NCI-H2196 treated with DMSO at 0.1 percent for 48 hours (cell line): ENCODE data around the gene RAX2.
"Not testable (repeated sequence)": the region's sequence is repeated elsewhere in the genome, so short reads cannot be mapped to it uniquely, and the experiment has no call there.

Experiments
- DNase-seq: peaks from one replicate; lab custom pipeline; 2025; ENCODE audit not compliant: unreplicated experiment; lab: John Stamatoyannopoulos, UW

Gene RAX2

DNA sequence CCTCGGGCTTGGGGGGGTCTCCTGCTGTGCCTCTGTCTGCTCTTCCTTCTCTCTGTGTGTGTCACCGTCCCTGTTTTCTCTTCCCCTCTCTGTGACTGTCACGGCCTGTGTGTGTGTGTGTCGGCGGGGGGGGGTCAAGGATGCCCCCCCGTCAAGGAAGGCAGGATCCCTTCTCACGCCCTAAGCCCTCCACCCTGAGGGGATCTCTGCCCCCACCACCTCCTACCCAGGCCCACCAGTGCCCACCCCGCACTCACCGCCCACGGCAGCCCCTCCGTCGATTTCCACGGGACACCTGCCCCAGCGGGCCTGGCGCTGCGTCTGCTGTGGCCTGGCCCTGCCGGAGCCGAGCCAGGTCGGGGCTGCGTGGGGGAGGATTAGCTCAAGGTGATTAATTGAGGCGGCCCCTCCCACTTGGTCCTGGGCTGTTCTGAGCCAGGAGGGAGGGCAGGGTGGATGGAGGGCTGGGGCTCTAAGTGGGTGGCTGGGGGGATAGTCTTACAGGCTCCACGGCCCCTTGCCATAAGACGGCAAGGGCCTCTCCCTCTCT lies at the start of gene RAX2:
TSS of gene RAX2 (minus strand) at position 323 of the 550 bp plus-strand sequence. CDS start 486 bp downstream, outside the sequence.
- no peak for DNase-seq

DNA sequence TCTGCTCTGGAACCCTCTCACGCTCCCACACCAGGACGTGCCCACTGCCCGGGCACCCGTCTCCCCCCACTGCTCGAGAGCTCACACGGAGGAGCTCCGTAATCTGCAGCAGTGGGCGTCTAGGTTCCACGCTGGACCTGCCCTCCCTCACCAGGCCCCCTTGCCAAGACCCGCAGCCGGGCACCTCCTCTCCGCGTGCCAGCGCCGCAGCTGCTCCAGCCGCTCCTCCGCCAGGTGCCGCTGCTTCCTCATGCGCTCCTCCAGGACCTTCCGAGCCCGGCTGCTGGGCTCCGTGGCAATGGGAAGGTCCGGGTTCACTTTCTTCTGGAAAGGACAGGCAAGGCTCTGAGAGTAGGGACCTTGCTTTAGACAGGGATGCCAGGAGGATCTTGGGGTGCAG lies 49.1 kb upstream of the RAX2 start:
- no peak for DNase-seq

DNA sequence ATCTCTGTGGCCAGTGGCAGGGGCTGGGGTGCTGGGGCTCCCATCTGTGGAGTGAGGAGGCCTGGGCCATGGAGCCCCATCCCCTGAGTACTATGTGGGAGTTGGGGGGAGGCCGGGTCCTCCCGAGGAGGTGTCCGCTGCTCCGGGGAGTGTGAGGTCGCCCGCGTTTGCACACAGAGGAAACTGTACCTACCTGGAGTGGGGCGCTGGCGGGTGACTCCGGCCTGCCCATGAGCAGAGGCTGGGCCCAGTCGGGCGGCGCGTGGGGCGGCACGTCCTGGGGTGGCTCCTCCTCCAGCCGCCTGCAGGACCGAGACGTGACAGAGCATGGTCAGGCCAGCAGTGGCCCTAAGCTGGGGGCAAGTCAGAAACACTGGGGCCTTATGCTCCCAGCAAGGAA lies 48.0 kb upstream of the RAX2 start:
- DNase-seq, result no peak

DNA sequence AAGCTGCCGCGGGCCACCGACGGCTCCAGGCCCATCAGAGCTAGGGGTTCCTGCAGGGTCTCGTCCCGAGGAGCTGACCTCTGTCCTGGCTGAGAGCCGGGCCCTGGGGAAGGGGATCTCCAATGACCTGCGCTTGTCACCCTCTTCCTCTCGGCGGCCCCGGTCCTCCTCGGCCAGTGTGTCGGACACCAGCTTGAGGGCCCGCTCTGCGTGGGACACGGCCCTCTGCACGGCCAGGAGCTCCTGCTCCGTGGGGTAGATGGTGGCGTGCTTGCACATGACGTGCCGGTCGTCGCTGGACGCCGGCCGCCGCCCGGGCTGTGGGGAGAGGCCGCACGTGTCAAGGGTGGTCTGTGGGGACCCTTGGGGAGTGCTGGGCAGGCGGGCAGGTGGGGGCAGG lies 46.9 kb upstream of the RAX2 start:
- no peak for DNase-seq

DNA sequence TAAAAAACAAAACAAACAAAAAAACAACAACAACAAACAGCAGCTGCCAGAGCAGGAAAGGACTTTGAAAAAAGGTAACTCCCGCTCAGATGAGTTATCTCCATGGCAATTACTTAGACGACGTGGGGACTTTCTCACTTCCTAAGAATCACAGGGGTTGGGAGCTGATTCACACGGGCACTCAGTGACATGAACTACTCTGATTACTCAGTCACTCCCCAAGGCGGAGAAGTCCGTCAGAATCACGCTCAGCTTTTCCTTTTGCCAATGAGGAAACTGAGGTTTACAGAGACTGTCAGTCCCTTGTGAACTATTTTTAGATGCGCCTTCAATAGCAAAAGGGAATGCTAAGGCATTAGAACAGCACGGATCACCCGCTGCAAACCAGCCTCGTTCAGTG lies 46.4 kb upstream of the RAX2 start:
- DNase-seq, result no peak

DNA sequence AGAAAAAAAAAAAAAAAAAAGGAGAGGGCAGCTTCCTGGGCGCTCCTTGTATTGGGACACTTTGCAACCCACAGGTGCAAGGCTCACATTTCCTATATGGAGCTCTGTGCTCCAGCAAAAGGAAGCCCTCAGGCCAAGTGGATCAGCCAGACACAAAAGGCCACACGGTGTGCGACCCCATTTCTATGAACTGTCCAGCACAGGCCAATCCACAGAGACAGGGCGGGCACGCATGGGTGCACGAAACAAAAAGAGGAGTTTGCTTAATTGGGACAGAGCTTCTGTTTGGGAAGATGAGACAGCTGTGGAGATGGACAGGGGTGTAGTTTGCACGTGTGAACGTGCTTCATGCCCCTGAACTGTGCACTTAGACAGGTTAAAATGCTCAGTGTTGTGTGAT lies 45.7 kb upstream of the RAX2 start:
- DNase-seq, result no peak

DNA sequence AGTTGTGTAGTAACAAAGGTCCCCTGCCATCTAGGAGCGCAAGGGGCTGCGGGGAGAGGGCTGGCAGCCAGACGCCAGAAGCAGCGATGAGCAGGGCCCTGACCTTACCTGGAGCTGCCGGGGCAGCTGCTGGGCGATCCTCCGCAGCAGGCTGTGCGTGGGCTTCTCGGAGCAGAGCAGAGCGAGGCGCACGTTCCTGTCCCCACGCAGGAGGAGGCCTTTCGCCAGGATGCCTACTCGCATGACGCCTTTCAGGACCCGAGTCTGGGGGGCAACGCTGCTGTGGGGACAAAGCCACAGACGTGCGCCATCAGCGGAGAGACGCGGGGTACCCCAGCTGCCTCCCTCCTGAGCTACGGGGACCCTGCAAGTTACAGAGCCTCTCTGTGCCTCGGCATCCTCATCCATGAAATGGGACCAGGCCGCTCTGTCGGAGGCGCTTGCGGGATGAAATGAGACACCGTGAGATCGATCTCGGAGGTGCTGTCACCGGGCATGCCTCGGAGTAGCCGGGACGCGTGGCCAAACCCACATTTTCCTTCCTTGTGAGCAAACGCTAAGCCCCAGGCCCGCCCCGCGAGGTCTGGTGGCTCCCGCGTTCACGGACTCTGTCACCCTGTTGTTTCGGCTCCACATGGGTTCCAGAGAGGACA lies 44.7 kb upstream of the RAX2 start:
- no peak for DNase-seq

DNA sequence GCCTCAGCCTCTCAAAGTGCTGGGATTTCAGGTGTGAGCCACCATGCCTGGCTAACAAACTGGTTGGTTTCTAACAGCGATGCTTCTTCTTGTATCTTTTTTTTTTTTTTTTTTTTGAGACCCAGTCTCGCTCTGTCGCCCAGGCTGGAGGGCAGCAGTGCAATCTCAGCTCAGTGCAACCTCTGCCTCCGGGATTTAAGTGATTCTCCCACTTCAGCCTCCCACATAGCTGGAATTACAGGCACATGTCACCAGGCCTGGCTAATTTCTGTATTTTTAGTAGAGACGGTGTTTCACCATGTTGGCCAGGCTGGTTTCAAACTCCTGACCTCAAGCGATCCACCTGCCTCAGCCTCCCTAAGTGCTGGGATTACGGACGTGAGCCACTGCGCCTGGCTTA lies 44.1 kb upstream of the RAX2 start:
- not testable (repeated sequence) for DNase-seq

DNA sequence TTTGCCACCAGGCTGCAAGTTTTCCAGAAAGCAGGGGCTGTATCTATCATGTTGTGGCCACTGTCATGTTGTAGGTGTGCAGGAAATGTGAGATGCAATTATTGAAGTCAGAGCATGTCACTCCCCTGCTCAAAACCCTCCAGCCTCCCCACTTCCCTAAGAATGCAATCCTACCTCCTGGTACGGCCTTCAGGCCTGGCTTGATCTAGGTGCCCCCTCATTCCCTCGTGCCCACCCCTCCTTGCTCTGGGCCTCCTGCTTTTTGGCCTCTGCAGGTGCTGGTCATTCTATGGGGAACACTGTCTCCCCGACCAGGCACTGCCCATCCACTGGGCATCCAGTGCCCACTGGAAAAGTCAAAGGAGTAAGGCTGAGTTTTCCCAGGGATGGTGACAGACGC lies 42.6 kb upstream of the RAX2 start:
- DNase-seq, result no peak

DNA sequence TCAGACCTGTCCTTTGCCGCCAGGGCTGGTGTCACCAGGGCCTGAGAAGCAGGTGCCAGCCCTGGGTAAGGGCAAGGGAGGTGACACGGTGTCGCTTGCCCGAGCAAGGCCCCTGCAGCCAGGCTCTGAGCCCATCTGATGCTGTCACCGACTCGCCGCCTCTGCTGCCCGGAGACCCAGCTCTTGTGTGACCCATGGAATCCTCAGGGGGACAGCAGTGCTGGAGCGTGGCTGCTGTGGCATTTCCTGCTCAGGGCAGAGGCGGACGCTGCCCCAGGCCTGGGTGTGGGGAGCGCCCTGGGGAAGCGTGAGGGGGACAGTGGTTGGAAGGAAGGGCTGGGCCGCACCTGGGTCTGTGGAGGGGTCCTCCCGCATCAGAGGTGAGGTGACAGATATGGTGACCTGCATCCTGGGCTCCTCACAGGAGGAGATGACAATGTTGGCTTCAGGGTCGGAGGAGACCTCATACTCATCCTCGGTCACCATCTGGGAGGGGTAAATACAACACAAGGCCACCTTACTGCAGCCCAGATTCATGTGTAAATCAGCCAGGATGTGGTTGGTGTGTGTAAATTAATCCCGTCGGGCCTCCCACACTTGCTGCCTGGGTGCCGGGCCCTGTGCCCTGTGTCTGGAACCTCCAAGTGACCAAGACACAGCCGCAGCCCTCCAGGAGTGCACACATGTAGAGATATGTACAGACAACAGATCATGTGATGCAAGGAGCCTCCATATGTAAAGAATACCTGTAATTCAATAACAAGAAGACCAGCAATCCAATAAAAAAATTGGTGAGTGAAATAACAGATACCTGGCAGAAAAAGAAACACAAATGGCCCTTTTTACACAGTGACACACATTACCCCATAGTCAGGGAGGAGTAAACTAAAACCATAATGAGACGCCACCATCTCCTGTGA lies 41.7 kb upstream of the RAX2 start:
- no peak for DNase-seq

DNA sequence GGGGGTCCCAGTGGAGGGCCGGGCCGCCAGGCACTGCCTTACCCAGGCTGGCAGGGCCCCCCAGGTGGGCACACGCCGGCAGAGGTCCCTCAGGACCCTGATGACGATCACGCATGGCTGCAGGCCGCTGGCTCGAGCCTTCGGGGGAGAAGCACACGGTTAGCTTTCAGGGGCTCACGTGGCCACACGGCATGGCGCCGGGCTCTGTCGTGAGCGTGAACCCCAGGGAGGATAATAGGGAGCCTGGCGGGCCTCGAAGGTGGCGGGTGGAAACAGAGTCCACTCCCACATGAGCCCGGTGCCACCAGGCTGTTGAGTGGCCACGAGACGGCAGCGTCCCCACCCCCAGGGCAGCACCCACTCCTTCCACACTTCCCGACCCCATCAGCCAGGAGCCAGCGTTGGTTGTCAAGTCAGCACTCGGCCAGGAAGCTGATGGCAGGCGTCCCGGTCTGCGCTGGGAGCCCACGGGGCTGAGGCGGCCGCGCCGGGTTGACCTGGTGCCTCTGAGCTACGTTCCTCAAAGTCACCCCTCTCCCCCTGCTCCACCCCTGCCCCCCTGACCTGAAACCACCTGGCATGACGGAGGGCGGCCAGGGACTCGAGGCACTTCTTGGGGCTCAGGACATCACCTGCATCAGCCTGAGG lies 38.8 kb upstream of the RAX2 start:
- no peak for DNase-seq

DNA sequence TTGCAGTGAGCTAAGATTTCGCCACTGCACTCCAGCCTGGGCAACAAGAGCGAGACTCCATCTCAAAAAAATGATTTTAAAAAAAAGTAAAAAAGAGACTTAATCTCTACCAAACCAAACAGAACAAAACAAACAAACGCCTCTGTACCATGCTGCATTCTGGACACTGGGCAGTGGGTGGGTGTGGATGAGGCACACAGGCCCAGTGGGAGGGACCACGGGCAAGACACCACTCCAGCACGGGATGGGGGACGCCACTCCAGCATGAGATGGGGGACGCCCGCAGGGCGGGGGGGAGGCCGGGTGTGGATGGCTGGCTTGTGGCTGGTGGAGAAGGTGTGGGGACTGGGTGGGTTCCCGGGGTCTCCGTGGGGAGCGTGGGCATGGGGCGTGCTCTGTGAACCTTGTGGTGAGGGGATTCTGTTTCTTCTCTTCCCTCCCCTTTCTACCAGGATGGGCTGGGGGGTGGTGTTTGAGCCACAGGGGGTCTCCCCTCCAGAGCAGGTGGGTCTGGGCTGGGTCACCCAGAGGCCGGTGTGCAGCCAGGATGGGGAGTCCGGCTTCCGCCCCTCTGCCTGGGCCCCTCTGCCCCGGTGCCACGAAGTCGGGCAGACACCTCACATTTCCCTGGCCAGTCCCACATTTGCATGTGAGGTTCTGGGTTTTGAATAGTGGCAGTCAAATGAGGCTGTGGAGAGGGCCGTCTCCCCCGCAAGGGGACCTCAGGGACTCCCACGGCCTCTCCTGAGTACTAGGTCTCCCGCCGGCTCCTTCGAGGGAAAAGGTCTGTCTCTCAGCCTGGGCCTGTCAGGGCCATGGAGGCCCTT lies 38.1 kb upstream of the RAX2 start:
- DNase-seq, result no peak

DNA sequence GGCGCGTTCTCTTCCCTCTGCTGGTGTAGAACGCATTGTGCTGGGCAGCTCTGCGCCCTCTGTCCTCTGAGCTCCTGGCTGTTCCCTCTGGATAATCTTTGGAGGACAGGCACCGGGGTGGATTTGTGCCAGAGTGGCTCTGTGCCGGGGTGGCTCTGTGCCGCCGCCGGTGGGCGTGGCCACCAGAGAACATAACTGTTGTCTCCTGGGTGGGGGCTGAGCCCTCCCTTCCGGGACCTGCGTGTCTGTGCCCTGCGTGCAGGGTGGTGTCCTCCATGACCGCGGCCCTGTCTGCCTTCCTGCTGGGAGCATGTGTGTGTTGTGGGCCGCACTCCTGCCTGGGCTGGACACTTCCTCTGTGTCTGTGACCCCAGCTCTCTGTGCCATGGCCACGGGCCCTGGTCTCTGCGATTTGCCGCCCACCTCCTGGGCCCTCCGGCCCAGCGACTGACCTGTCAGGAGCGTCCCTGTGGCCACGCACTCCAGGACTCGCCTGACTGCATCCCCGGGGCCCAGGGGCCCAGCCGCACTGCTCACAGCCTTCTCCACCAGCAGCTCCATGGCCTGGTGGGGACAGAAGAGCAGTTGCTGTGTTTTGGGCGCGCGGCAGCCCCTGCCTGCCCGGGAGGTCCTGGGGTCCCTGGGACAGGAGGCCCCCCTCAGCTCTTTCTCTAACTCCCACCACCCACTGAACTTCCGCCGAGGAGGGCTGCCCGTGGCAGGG lies 36.6 kb upstream of the RAX2 start:
- DNase-seq, result no peak

DNA sequence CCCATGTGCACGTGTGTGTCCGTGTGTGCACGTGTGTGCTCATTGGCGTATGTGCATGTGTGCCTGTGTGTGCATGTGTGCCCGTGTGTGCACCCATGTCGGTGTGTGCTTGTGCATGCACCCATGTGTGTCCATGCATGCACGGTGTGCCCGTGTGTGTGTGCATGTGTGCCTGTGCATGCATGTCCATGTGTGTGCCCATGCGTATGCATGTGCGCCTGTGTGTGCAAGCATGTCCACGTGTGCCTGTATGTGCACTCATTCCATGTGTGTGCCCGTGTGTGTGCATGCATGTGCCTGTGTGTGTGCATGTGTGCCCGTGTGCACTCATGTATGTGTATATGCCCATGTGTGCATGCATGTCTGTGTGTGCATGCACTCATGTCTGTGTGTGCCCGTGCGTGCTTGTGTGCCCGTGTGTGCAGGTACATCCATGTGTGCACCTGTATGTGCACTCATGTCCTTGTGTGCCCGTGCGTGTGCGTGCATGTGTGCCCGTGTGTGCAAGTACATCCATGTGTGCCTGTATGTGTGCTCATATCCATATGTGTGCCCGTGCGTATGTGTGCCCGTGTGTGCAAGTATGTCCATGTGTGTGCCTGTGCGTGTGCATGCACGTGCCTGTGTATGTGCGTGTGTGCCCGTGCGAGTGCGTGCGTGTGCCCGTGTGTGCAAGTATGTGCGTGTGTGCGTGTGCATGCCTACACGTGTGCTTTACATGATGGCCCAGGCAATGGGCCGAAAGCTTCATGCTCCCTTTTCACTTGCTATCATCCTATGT lies 35.7 kb upstream of the RAX2 start:
- DNase-seq, result no peak

DNA sequence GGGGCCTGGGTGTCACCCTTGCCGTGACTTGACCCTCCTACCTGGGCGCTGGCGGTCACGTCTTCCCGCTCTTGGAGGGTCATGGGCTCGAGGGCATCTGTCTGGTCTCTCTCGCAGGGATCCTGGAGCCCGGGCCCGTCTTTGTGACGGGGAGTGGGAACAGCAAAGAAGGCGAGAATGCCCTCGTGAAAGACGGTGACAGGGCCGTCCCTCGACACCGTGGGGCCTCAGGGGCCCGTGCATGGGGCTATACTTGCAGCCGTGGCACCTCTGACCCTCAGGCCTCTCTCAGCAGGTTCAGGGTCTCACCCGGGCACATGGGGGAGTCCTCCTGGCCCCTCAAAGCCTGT lies 35.1 kb upstream of the RAX2 start:
- DNase-seq, result no peak

DNA sequence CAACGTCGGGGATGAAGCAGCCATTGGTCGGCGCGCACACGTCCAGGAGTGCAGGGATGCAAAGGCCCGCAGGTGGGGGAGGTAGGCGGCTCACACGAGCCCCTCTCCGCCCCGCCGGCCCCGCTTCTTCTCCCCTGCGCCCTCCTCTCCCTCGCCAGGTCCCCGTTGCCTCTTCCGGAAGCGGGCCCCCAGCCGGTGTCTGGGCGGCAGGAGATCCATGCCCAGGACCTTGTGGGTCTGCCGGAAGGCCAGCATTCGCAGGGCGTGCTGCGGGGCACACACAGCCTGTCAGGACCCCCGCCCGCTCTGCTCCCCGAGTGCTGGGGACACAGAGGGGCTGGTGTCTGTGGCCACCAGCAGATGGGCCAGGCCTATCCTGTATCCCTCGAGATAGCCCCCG lies 33.8 kb upstream of the RAX2 start:
- no peak for DNase-seq

DNA sequence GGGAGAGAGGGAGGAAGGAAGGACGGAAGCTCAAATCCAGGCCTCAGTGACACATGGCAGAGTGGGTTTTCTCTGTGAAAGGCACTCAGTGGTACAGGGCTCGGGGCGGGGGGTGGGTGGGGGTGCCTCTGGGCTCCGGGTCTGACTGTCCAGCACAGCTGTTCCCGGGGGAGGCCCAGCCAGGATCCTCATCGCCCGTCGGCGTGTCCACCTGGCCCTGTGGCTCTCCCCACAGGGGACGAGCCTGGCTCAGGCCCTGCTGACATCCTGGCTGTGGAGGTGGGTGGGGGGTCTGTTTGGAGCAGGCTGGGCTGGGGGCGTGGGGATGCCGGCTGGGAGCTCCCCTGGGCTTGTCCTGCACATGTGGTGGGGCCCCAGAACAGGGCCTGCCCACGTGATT lies 32.4 kb upstream of the RAX2 start:
- DNase-seq, result no peak

DNA sequence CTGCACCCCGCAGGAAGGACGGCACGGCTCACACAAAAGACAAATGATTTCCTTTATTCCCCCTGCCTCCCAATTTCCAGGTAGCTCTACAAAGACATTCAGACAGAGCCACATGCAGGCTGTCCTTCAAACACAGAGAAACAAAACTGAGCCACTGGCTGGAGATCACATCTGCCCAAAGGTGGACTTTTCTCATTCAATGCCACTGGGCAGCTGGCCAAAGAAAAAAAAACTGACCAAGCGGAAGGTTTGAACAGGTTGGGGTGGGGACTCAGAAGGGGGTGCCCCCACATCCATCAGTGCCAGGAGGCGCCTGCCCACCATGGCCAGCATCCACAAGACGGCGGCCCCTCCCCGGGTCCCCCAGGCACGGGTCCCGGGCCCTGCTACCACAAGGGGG lies 32.0 kb upstream of the RAX2 start:
- no peak for DNase-seq

DNA sequence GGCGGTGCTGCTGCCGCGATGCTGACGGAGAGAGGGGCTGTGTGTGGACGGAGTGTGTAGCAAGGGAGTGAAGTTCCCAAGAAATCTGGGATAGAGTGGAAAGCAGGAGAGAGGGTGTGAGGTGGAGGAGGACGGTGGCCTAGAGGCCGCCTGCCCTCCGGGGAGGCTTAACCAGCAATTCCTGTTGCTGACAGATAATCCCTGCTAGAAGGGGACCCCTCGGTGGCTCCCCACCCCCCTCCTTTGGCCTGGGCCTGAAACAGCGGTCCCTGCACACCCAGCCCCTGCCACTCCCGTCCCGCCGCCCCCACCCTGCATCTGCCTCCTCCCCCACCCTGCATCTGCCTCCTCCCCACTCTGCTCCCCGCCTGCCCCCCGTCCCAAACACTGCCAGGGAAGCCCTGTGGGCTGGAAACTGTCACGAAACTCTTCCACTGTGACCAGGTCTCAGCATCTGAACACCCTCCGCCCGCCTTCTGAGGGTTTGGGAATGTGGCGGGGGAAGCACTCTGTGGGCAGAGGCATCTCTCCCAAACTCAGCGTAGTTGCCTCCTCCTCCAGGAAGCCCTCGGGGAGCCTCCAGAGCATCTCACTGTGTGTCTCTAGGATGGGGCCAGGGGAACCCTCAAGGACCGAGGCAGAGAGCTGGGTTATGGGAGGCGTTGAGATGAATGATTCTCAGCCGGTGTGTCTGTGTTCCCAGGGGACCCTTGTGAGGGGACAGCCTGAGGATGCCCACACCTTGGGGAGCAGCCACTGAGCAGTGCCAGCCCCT lies 31.3 kb upstream of the RAX2 start:
- no peak for DNase-seq
